ENCODE results near the gene CCDC82. TPM values are rescaled to one million over a fixed set of nuclear protein-coding genes. Genes with fewer than 3 reads are reported as not detected.

CCDC82 gene
- total and polyA plus RNA-seq, 9 donors: 14.8 to 31.8 (median 23.0) TPM

DNA sequence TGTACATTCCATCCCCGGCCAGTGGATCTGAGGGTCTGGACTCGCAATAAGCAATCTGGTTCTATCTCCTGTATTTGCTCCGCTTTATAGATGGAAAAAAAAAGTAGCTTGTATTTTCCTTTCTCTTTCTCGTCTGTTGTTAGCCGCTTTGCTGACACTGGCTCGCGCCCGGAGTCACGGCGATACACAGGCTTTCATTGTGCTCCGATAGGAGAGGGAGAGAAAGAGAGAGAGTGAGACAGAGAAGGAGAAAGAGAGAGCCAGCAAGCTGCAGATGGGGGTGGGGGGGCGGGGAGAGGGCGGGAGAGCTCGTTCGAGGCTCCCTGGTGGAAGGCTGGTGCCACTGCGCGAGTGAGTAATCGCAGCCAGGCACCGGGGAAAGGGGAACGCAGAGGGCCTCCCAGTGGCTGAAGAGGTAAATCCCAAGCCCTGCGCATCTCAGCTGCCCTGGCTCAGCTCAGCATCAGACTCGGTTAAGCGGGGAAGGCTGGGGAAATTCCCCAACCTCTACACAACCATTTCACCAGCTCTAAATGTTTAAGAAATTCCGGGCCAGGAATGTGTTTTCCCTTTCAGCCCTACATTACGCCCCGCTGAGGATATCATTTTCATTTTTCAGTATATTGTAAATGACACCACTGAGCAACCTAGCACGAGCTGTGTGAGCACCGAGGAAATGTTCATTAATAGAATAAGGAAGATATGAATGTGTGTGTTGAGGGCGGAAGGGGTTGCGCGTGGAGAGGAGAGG, 46.6 kb downstream of the CCDC82 start, which contains the start of gene MAML2:
MAML2 (minus strand) TSS at position 235 of the 751 bp plus-strand sequence. CDS start 1,300 bp downstream, outside the sequence.
- H3K4me1 ChIP-seq (ENCODE audit: insufficient read depth): peaks cover 23% of the 10 kb centered on the region
- no peaks in the 10 kb centered on the region for H3K9me3 ChIP-seq
- H3K36me3 ChIP-seq: no peaks in the 10 kb centered on the region
- H3K27ac ChIP-seq: peak within 1 kb of the TSS in 1 of 2 donors; percentile 69
- TF ChIP-seq, protein P1, sequence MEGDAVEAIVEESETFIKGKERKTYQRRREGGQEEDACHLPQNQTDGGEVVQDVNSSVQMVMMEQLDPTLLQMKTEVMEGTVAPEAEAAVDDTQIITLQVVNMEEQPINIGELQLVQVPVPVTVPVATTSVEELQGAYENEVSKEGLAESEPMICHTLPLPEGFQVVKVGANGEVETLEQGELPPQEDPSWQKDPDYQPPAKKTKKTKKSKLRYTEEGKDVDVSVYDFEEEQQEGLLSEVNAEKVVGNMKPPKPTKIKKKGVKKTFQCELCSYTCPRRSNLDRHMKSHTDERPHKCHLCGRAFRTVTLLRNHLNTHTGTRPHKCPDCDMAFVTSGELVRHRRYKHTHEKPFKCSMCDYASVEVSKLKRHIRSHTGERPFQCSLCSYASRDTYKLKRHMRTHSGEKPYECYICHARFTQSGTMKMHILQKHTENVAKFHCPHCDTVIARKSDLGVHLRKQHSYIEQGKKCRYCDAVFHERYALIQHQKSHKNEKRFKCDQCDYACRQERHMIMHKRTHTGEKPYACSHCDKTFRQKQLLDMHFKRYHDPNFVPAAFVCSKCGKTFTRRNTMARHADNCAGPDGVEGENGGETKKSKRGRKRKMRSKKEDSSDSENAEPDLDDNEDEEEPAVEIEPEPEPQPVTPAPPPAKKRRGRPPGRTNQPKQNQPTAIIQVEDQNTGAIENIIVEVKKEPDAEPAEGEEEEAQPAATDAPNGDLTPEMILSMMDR (IDR thresholded peaks at IDR 0.05): peak; percentile 82 to 97 (median 87)
- TF ChIP-seq POLR2A (IDR thresholded peaks at IDR 0.05): no peak
- no peak for TF ChIP-seq EP300 (IDR thresholded peaks at IDR 0.05)
- intact Hi-C loops (cut with DNase I): loop anchor here (5.0 to 10.0 kb wide), 6 partner anchors 96 to 508 kb away; no protein-coding TSS in a partner anchor
- 2 to 7% (median 4%) methylated on average over 31 of the region's 31 CpGs for WGBS, 3 donors
- no peaks in the 10 kb centered on the region for H3K27me3 ChIP-seq
- peak within 1 kb of the TSS; percentile 62 for H3K4me3 ChIP-seq
- DNase-seq: peak; percentile 90 to 93 (median 91)

DNA sequence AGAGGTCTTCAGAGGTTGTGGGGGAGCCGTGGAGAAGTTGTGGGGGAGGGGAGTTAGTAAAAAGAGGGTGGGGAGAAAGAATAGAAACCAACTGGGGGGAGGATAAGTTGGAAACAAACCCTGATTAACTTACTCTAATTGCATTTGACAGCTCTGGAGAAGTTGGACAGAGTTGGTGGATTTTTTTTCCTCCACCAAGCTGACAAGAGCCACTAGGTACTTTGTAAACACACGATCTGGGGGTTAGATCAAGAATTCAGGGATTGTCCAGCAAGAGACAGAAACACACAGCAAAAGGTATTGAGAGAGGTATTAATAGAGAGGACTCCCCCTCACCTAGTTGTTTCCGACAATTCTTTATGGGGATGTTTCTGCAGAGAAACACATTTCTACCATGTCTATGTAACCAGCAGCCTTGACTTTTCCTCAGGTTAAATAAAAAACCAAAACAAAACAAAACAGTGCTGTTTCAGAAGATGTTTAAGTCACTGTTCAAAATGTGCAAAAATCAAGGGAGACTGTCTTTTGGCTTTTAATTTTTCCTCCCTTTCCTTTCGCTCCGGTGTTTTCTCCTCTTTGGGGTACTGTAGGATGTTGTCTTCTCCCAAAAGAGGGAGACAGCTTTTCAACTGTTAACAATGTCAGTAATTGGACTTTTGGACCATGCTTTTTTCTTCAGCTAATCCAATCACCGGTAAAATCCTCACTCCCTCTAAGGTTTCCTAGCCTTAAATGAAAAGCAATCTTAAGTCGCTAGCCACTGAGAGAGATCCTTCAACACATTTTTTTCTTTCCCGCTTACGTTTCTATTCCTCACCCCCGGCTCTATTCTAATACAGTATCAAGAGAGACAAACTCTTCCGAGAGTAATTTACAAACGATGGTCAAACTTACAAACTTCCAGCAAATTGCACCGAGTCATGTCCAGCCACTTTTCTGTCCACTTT, 47.4 kb downstream of the CCDC82 start:
- no peak for TF ChIP-seq EP300 (IDR thresholded peaks at IDR 0.05)
- TF ChIP-seq POLR2A (IDR thresholded peaks at IDR 0.05): no peak
- TF ChIP-seq, protein P1 (IDR thresholded peaks at IDR 0.05): no peak
- DNase-seq: no peak
- peak overlapping the region; percentile 62 for H3K4me3 ChIP-seq
- H3K4me1 ChIP-seq (ENCODE audit: insufficient read depth): peaks cover 25% of the 10 kb centered on the region
- peak overlapping the region in 1 of 2 donors; percentile 69 for H3K27ac ChIP-seq
- H3K27me3 ChIP-seq: no peaks in the 10 kb centered on the region
- WGBS, 3 donors: 0% methylated on average over 13 of the region's 13 CpGs
- H3K9me3 ChIP-seq: no peaks in the 10 kb centered on the region
- no peaks in the 10 kb centered on the region for H3K36me3 ChIP-seq
- intact Hi-C loops (cut with DNase I): loop anchor here (5.0 to 10.0 kb wide), 6 partner anchors 95 to 507 kb away; no protein-coding TSS in a partner anchor

DNA sequence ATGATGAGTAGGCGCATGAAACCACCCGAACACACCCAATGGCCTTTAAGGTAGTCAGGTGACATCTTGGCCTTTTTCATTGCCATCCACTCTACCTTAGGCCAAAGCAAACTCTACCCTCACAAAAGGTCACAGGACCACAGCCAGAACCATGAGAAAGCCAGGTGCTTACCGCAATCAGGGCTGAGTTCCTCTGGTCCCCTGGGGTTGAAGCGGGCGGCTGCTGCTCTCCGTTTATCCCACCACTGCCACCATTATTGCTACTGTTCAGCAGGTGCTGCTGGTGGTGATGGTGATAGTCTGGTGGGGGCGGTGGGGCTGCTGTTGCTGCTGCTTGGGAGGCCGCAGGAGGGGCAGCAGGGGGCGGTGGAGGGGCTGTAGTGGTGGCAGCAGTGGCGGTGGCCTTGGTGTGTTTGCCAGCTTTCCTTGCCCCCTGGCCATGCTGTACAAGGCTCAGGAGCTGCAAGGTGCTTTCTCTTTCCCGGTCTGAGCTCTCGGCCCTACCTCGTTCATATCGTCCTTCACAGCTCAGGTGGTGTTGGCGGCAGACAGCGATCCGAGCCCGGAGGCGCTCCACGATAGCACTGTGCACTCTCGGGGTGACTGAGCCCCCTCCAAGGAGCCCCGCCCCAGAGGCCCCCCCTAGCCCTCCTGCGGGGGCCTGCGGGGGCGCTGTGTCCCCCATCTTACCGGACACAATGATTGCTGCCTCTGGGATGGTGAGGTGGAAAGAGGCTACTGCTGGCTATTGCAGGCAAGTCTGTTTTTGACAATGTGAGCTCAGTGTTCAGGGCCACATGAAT, 48.3 kb downstream of the CCDC82 start:
- H3K4me1 ChIP-seq (ENCODE audit: insufficient read depth): peaks cover 25% of the 10 kb centered on the region
- DNase-seq: peak; percentile 48 to 78 (median 74)
- no peaks in the 10 kb centered on the region for H3K9me3 ChIP-seq
- no peaks in the 10 kb centered on the region for H3K27me3 ChIP-seq
- WGBS, 3 donors: 17 to 24% (median 23%) methylated on average over 17 to 26 of the region's 26 CpGs
- intact Hi-C loops (cut with DNase I): loop anchor here (5.0 to 10.0 kb wide), 6 partner anchors 94 to 507 kb away; no protein-coding TSS in a partner anchor
- TF ChIP-seq POLR2A (IDR thresholded peaks at IDR 0.05): no peak
- TF ChIP-seq, protein P1 (IDR thresholded peaks at IDR 0.05): peak in 2 of 3 donors; percentile 31 to 53
- H3K36me3 ChIP-seq: no peaks in the 10 kb centered on the region
- H3K4me3 ChIP-seq: peak overlapping the region; percentile 62
- H3K27ac ChIP-seq: peak overlapping the region; percentile 3 to 81
